IMR-90 (cell line): ENCODE results near the gene NREP.

Experiments used
- MAZ ChIP-seq: IDR thresholded peaks from 2 replicates; pipeline ENCODE4 v1.6.1; 2012; ENCODE audit warnings: low read depth, mild to moderate bottlenecking, low read length, improper control_type of control experiment, moderate library complexity, borderline replicate concordance
- POLR2A ChIP-seq: IDR thresholded peaks from 2 replicates; pipeline ENCODE4 v1.6.1; 2012; ENCODE audit warnings: mild to moderate bottlenecking, low read depth, low read length
- TF ChIP-seq, protein P1 (sequence below): conservative IDR thresholded peaks from 2 replicates; pipeline ENCODE4 v1.5.1; 2012; ENCODE audit warnings: mild to moderate bottlenecking, low read depth, low read length, improper control_type of control experiment

DNA sequence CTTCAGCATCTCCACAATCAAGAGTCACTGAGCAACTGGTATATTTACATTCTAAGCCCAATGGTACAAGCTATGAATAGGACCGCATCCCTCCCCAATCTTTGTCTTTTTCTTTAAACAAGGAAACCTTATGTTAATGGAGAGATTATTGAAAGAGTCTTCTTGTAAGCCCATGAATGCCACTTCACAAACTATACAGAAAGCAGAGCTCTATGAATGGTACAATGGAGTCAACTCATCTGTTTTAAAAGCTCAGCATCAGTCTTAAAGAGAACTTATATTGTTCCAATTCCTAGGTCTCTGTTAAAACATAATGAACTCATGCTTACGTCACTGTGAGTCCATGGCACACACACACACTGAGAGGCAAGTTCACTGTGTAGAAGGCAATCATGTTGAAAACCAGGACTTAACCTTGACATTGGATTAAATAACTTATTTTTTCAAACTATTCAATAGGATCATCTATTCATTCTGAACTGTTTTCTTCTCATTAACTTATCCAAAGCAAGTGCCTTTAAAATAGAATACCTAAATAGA lies 4.5 kb downstream of the NREP start:
- no peak for TF ChIP-seq MAZ
- TF ChIP-seq, protein P1, sequence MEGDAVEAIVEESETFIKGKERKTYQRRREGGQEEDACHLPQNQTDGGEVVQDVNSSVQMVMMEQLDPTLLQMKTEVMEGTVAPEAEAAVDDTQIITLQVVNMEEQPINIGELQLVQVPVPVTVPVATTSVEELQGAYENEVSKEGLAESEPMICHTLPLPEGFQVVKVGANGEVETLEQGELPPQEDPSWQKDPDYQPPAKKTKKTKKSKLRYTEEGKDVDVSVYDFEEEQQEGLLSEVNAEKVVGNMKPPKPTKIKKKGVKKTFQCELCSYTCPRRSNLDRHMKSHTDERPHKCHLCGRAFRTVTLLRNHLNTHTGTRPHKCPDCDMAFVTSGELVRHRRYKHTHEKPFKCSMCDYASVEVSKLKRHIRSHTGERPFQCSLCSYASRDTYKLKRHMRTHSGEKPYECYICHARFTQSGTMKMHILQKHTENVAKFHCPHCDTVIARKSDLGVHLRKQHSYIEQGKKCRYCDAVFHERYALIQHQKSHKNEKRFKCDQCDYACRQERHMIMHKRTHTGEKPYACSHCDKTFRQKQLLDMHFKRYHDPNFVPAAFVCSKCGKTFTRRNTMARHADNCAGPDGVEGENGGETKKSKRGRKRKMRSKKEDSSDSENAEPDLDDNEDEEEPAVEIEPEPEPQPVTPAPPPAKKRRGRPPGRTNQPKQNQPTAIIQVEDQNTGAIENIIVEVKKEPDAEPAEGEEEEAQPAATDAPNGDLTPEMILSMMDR, result no peak
- TF ChIP-seq POLR2A, result no peak
